IMR-90 (cell line): ENCODE results near the gene TRAP1. TPM values are rescaled to one million over a fixed set of nuclear protein-coding genes. Genes with fewer than 3 reads are reported as not detected.

Experiments
- ATAC-seq: fragments of 200-7000 bp; cut with Tn5 transposase; 2 replicates; pipeline ENCODE4 v1.9.1; 2020; ENCODE audit warnings: low read depth, mild to moderate bottlenecking, moderate library complexity
- BruUV-seq: library from RNA; stranded (reverse); fragments of 400-500 nt; replicated peaks from 2 replicates; lab custom pipeline; 2021; lab: Mats Ljungman, UMichigan
- CTCF ChIA-PET: fragments of 300-600 bp; formaldehyde crosslinking; extraction: SDS; loops from one replicate; lab custom pipeline; 2021; ENCODE audit warnings: antibody characterized with exemption; lab: Yijun Ruan, JAX
- POLR2A ChIA-PET: fragments of 300-600 bp; sonication (Branson Sonifier 250); formaldehyde crosslinking; loops from one replicate; lab custom pipeline; 2022; ENCODE audit warnings: antibody characterized with exemption; ENCODE audit not compliant: unreplicated experiment; lab: Charles Lee
- DNase-seq: peaks from one replicate; pipeline ENCODE4 v3.0.0; 2013
- H2AFZ ChIP-seq: replicated peaks from 2 replicates; pipeline ENCODE3; 2013; ENCODE audit warnings: low read length, mild to moderate bottlenecking; ENCODE audit not compliant: poor library complexity
- H2AK5ac ChIP-seq: 2 replicates; pipeline ENCODE4 v1.6.1; 2013; ENCODE audit warnings: low read depth, low read length, inconsistent platforms
- H2AK9ac ChIP-seq: replicated peaks from 2 replicates; pipeline ENCODE3; 2013; ENCODE audit warnings: mild to moderate bottlenecking, low read depth, low read length, moderate library complexity; ENCODE audit not compliant: poor library complexity
- H2BK120ac ChIP-seq: 2 replicates; pipeline ENCODE4 v1.6.1; 2013; ENCODE audit warnings: low read depth, low read length, inconsistent platforms
- H2BK15ac ChIP-seq: 3 replicates; pipeline ENCODE4 v1.6.1; 2013; ENCODE audit warnings: low read depth, low read length, inconsistent platforms
- H2BK20ac ChIP-seq: 2 replicates; pipeline ENCODE4 v1.6.1; 2013; ENCODE audit warnings: low read depth, mild to moderate bottlenecking, inconsistent platforms, low read length, moderate library complexity
- H2BK5ac ChIP-seq: 2 replicates; pipeline ENCODE4 v1.6.1; 2013; ENCODE audit warnings: mild to moderate bottlenecking, low read depth, low read length, inconsistent platforms; ENCODE audit not compliant: poor library complexity, severe bottlenecking
- H3K14ac ChIP-seq: replicated peaks from 2 replicates; pipeline ENCODE4 v1.6.1; 2013; ENCODE audit warnings: low read depth, low read length, inconsistent platforms
- H3K18ac ChIP-seq: 2 replicates; pipeline ENCODE4 v1.6.1; 2013; ENCODE audit warnings: low read depth, low read length, control low read depth
- H3K23ac ChIP-seq: 2 replicates; pipeline ENCODE4 v1.6.1; 2013; ENCODE audit warnings: low read depth, low read length, inconsistent platforms
- H3K27ac ChIP-seq: 2 replicates; pipeline ENCODE4 v1.5.1; 2013; ENCODE audit warnings: mild to moderate bottlenecking, control low read depth, low read length; ENCODE audit not compliant: insufficient read depth
- H3K27me3 ChIP-seq: 2 replicates; pipeline ENCODE4 v1.6.1; 2013; ENCODE audit warnings: low read length; ENCODE audit not compliant: control insufficient read depth, insufficient read depth
- H3K36me3 ChIP-seq: 2 replicates; pipeline ENCODE4 v1.6.1; 2013; ENCODE audit warnings: low read length, mixed read lengths; ENCODE audit not compliant: control insufficient read depth, insufficient read depth
- H3K4ac ChIP-seq: 2 replicates; pipeline ENCODE4 v1.6.1; 2013; ENCODE audit warnings: low read depth, low read length, inconsistent platforms
- H3K4me1 ChIP-seq: 2 replicates; pipeline ENCODE4 v1.6.1; 2013; ENCODE audit warnings: low read length, mixed read lengths; ENCODE audit not compliant: control insufficient read depth, insufficient read depth
- H3K4me2 ChIP-seq: 2 replicates; pipeline ENCODE4 v1.6.1; 2013; ENCODE audit warnings: low read depth, mild to moderate bottlenecking, control low read depth, low read length, moderate library complexity
- H3K4me3 ChIP-seq: 2 replicates; pipeline ENCODE4 v1.5.1; 2013; ENCODE audit warnings: low read depth, mild to moderate bottlenecking, control low read depth, low read length, moderate library complexity; ENCODE audit not compliant: insufficient read depth
- H3K56ac ChIP-seq: 2 replicates; pipeline ENCODE4 v1.6.1; 2013; ENCODE audit warnings: low read length, inconsistent platforms; ENCODE audit not compliant: insufficient read depth; ENCODE audit errors: extremely low read depth
- H3K79me1 ChIP-seq, 2 experiments: 2 replicates each; pipeline ENCODE4 v1.6.1; 2013; ENCODE audit warnings: low read length in 2 of 2, inconsistent platforms in 1 of 2, low read depth in 1 of 2
- H3K9ac ChIP-seq: 2 replicates; pipeline ENCODE4 v1.6.1; 2013; ENCODE audit warnings: low read depth, low read length, control low read depth
- H3K9me1 ChIP-seq: 2 replicates; pipeline ENCODE4 v1.6.1; 2013; ENCODE audit warnings: low read length, inconsistent platforms; ENCODE audit not compliant: insufficient read depth
- H3K9me3 ChIP-seq: 2 replicates; pipeline ENCODE4 v1.6.1; 2013; ENCODE audit warnings: low read length; ENCODE audit not compliant: control insufficient read depth, insufficient read depth
- H4K20me1 ChIP-seq: 2 replicates; pipeline ENCODE4 v1.6.1; 2013; ENCODE audit warnings: low read length, inconsistent platforms; ENCODE audit not compliant: insufficient read depth
- H4K5ac ChIP-seq: 2 replicates; pipeline ENCODE4 v1.6.1; 2013; ENCODE audit warnings: mild to moderate bottlenecking, low read depth, low read length, control low read depth
- H4K8ac ChIP-seq, 2 experiments: 2 replicates each; pipeline ENCODE4 v1.6.1; 2013; ENCODE audit warnings: low read depth in 2 of 2, low read length in 2 of 2, control low read depth in 1 of 2, inconsistent platforms in 1 of 2
- H4K91ac ChIP-seq: 2 replicates; pipeline ENCODE4 v1.6.1; 2013; ENCODE audit warnings: low read depth, low read length, inconsistent platforms; ENCODE audit not compliant: insufficient read depth
- BHLHE40 ChIP-seq: fragments of 150-350 bp; IDR thresholded peaks from 2 replicates; pipeline ENCODE4 v1.6.1; 2016; ENCODE audit warnings: mild to moderate bottlenecking, low read depth, low read length
- ELK1 ChIP-seq: fragments of 150-350 bp; IDR thresholded peaks from 2 replicates; pipeline ENCODE4 v1.6.1; 2016; ENCODE audit warnings: low read depth, mild to moderate bottlenecking, low read length, moderate library complexity, borderline replicate concordance
- FOS ChIP-seq: fragments of 150-350 bp; IDR thresholded peaks from 2 replicates; pipeline ENCODE4 v1.6.1; 2016; ENCODE audit warnings: low read depth, low read length
- MAFK ChIP-seq: IDR thresholded peaks from 2 replicates; pipeline ENCODE4 v1.6.1; 2012; ENCODE audit warnings: low read depth, low read length, improper control_type of control experiment
- MAZ ChIP-seq: IDR thresholded peaks from 2 replicates; pipeline ENCODE4 v1.6.1; 2012; ENCODE audit warnings: low read depth, mild to moderate bottlenecking, low read length, improper control_type of control experiment, moderate library complexity, borderline replicate concordance
- NFE2L2 ChIP-seq: fragments of 150-350 bp; IDR thresholded peaks from 2 replicates; pipeline ENCODE4 v1.6.1; 2016; ENCODE audit warnings: low read depth, mild to moderate bottlenecking, low read length
- POLR2A ChIP-seq: IDR thresholded peaks from 2 replicates; pipeline ENCODE4 v1.6.1; 2012; ENCODE audit warnings: mild to moderate bottlenecking, low read depth, low read length
- WGBS, 2 experiments: methylation state at CpG; one replicate each; pipeline versions ENCODE4 v1.1.5 to v1.1.7; 2013; ENCODE audit warnings: missing lambda C conversion rate in 2 of 2; ENCODE audit not compliant: insufficient read length in 1 of 2; ENCODE audit errors: extremely low coverage in 2 of 2; 5-methylcytosine and 5-hydroxymethylcytosine counted together
- dilution Hi-C: fragments of 300-500 bp; cut with HindIII; formaldehyde crosslinking; loops from one replicate; pipeline ENCODE4 v1.14.3; 2018; ENCODE audit warnings: low sequenced_read_pairs; ENCODE audit not compliant: unreplicated experiment
- in situ Hi-C: fragments of 300-500 bp; cut with MboI; formaldehyde crosslinking; loops from 3 replicates; pipeline ENCODE4 v1.14.3; 2019; ENCODE audit warnings: low sequenced_read_pairs, inconsistent platforms, mixed read lengths
- intact Hi-C: fragments of 100-400 bp; cut with micrococcal nuclease; formaldehyde crosslinking; loops from 2 replicates; pipeline ENCODE4 v1.10.0; 2022
- polyA plus RNA-seq, 3 experiments: library from polyadenylated mRNA; depleted of rRNA; stranded (reverse); fragments of >200 nt; gene quantifications; 2 replicates each; pipeline ENCODE4 v1.2.3, GENCODE V29; 2012; ENCODE audit warnings: low replicate concordance in 1 of 3
- total RNA-seq: library from RNA; depleted of rRNA; stranded (reverse); fragments of >200 nt; gene quantifications from 2 replicates; pipeline ENCODE4 v1.2.3, GENCODE V29; 2012
- TF ChIP-seq, protein P1 (sequence below): conservative IDR thresholded peaks from 2 replicates; pipeline ENCODE4 v1.5.1; 2012; ENCODE audit warnings: mild to moderate bottlenecking, low read depth, low read length, improper control_type of control experiment

Gene TRAP1
- total and polyA plus RNA-seq, 2 of the 4 experiments (the other 2 are of a cell fraction): 139 to 145 TPM

DNA sequence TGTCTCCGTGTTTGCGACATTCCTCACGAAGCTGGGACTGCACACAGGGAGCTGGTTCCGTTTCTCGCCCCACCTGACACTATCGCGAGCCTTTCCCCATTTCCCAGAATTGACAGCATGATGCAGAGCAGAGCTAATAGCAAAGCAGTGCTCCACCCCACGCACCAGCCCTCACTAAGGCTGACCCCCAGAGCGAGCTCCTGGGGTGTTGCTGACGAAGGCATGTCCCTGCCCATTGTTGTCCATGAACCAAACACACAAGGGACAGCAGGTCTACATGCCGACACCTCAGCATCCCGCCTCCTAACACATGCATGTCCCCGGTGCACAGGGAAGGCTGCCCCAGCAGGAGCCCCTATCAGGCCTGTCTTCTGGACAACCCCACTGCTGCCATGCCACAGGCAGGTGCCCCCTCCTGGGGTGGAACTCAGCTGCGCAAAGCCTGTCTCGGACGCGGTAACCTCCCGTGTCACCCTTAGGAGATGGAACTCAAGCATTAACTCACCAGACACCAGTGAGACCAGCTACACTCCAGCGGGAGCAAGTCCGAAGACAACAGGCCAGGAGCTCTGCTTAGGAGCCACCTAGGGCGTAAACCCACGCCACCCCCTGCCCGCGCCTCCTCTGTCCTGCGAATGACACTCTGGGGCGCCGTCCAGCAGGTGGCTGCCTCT, 16.9 kb upstream of the TRAP1 start:
- TF ChIP-seq ELK1: no peak
- no peak for TF ChIP-seq POLR2A
- no peak for TF ChIP-seq BHLHE40
- TF ChIP-seq, protein P1, sequence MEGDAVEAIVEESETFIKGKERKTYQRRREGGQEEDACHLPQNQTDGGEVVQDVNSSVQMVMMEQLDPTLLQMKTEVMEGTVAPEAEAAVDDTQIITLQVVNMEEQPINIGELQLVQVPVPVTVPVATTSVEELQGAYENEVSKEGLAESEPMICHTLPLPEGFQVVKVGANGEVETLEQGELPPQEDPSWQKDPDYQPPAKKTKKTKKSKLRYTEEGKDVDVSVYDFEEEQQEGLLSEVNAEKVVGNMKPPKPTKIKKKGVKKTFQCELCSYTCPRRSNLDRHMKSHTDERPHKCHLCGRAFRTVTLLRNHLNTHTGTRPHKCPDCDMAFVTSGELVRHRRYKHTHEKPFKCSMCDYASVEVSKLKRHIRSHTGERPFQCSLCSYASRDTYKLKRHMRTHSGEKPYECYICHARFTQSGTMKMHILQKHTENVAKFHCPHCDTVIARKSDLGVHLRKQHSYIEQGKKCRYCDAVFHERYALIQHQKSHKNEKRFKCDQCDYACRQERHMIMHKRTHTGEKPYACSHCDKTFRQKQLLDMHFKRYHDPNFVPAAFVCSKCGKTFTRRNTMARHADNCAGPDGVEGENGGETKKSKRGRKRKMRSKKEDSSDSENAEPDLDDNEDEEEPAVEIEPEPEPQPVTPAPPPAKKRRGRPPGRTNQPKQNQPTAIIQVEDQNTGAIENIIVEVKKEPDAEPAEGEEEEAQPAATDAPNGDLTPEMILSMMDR: no peak
- no peak for TF ChIP-seq NFE2L2
- TF ChIP-seq MAFK: no peak
- TF ChIP-seq FOS: no peak
- no peak for TF ChIP-seq MAZ
- Histone ChIP-seq H2BK20ac (no peak overlapping the region), H3K36me3 (peaks cover 84% of the 10 kb centered on the region), H3K14ac (no peak overlapping the region), H3K18ac (no peak overlapping the region), H3K9ac (no peak overlapping the region), H4K91ac (no peak overlapping the region), H3K4ac (no peak overlapping the region), H2AK5ac (no peak overlapping the region), H3K23ac (no peak overlapping the region), H3K27me3 (no peaks in the 10 kb centered on the region), H3K9me1 (peaks cover 5% of the 10 kb centered on the region; the same call in 1 of the 2 replicates), H2AFZ (peak overlapping the region; percentile 43), H2BK120ac (no peak overlapping the region), H2AK9ac (peak overlapping the region; percentile 42), H3K27ac (no peak overlapping the region), H4K5ac (no peak overlapping the region), H3K4me1 (no peaks in the 10 kb centered on the region), H3K9me3 (no peaks in the 10 kb centered on the region), H3K4me2 (no peak overlapping the region), H4K20me1 (peaks cover 17% of the 10 kb centered on the region), H3K56ac (no peak overlapping the region), H2BK5ac (no peak overlapping the region), H4K8ac (no peak overlapping the region), H3K79me1 (peaks cover 24 to 68% of the 10 kb centered on the region in 2 experiments), H2BK15ac (no peak overlapping the region), H3K4me3 (no peak overlapping the region)
- ChIA-PET POLR2A (no interaction called here), CTCF (no interaction called here)
- ATAC-seq: no peak
- DNase-seq: no peak
- in situ Hi-C loops: no loop called here
- WGBS, 2 experiments: 97% methylated on average over 25 of the region's 27 CpGs; no CpG with 5 or more reads in 1 of the 2 experiments
- dilution Hi-C loops: no loop called here
- intact Hi-C loops: no loop called here
- BruUV-seq: no TSS peak
